Measurements from ENCODE around the gene COL20A1.

COL20A1 gene

DNA sequence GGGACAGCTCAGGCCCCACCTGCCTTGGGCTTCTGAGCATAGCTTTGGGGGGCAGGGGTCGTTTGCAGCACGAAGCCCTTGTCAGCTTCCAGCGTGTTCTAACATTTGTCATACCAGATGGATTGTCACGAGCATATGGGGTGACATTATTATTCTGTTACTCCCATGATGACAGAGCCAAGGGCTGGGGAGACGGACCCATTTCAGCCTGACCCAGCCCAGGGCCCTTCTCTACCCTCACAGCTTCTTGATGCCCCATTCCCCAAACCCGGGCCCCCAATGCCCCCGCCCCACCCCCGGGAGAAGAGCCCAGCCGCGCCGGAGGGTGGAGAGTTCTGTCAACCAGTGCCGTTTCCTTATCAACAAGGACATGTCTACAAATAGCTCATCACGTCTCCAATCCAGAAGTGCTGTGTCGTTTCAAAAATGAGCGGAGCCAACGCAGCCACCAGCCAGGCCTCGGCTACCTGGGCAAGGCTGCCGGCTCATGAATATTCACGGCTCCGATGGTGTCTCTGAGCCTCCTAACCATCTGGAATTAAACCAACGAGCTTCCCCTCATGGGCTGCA lies 77.7 kb downstream of the COL20A1 start:
- no peak overlapping the region for H3K27ac ChIP-seq
- TF ChIP-seq, protein P1, sequence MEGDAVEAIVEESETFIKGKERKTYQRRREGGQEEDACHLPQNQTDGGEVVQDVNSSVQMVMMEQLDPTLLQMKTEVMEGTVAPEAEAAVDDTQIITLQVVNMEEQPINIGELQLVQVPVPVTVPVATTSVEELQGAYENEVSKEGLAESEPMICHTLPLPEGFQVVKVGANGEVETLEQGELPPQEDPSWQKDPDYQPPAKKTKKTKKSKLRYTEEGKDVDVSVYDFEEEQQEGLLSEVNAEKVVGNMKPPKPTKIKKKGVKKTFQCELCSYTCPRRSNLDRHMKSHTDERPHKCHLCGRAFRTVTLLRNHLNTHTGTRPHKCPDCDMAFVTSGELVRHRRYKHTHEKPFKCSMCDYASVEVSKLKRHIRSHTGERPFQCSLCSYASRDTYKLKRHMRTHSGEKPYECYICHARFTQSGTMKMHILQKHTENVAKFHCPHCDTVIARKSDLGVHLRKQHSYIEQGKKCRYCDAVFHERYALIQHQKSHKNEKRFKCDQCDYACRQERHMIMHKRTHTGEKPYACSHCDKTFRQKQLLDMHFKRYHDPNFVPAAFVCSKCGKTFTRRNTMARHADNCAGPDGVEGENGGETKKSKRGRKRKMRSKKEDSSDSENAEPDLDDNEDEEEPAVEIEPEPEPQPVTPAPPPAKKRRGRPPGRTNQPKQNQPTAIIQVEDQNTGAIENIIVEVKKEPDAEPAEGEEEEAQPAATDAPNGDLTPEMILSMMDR (conservative IDR thresholded peaks at IDR 0.05): no peak
- TF ChIP-seq ZFX (IDR thresholded peaks at IDR 0.05): no peak

DNA sequence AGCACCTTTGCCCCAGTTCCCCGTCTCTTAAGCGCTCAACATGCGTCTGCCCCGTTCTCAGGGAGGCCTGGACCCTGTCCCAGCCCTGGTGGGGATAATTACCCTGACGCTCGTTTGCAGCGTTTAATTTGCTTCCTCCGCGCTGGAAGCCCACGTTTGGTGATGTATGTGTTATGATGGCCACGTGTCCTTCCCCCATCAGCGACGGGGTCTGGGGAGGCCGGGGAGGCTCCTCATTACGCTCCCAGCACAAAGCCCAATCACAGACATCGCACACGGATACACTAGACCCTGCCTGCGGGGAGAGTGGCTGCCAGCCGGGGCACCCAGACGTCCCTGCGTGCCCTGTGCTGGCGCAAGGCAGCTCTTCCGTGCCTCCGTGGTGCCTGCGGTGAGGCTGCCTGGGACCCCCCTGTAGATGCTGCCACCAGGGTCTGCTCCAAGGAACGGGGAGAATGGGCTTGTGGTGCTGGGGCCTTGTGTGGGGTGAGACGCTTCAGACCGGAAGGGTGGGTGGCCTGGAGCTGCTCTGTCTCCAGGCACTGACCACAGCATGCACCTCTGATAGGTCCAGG lies 78.4 kb downstream of the COL20A1 start:
- H3K27ac ChIP-seq: no peak overlapping the region
- TF ChIP-seq ZFX (IDR thresholded peaks at IDR 0.05): no peak
- TF ChIP-seq, protein P1 (conservative IDR thresholded peaks at IDR 0.05): no peak

DNA sequence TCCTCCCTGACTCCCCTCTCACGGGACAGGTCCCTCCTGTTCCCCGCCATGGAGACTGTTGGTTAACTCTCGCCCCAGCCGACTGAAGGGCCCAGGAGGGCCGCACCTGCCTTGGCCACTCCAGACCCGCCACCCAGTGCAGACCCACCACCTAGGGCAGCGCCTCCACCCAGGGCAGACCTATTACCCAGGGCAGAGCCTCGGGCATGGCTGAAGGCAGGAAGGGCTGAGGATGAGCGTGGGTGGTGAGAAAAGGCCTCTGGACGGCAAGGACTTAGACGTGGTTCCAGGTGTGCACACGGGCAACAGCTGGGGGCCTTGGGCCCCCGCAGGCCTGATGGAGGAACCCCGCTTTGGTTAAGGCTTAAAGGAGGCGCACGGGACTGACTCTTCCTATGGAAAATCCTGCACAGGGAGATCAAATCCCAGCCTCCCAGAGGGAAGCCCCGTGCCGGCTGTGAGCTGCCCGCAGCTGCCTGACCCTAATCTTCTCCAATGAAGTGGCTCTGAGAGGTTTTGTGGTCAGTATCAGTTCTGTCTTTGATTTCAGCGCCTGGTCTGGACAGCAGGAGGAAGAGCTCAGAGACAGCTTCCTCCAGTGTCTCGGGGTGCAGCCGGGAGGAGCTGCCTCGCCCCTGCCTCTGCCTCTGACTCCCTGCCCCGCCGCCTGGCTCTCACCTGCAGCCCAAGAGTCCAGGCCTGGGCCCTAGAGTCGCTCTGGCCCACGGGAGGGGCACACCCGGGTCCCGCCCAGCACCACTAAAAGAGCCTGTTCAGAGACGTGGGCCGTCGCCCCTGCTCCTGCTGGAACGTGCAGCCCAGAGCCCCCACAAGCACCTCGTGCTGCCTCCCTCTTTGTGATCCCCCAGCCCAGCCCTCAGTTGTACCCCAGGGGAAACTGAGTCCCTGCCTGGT lies 80.2 kb downstream of the COL20A1 start:
- no peak for TF ChIP-seq ZFX (IDR thresholded peaks at IDR 0.05)
- TF ChIP-seq, protein P1 (conservative IDR thresholded peaks at IDR 0.05): no peak

DNA sequence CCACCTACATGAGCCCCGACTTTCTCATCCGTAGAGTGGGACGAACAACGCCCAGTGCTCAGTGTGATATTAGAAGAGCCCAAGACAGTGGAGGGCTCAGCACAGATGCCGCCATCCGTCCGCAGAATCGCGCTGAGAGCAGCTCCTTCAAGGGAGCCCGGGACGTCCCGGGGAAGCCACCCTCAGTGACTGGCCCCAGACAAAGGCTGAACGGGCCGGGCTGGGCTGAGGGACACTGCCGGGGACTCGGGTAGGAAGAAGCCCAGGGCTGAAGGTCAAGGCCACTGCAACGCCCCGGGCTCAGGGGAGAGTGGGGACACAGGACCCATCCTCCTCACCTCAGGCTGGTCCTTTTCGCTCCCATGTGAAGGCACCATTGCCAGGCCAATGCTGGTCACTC lies 81.0 kb downstream of the COL20A1 start:
- H3K27ac ChIP-seq: no peak overlapping the region
- TF ChIP-seq ZFX (IDR thresholded peaks at IDR 0.05): no peak
- TF ChIP-seq, protein P1 (conservative IDR thresholded peaks at IDR 0.05): no peak

More for the DNA sequence above, 80.2 kb downstream of the COL20A1 start:
- no peak overlapping the region for H3K27ac ChIP-seq

DNA sequence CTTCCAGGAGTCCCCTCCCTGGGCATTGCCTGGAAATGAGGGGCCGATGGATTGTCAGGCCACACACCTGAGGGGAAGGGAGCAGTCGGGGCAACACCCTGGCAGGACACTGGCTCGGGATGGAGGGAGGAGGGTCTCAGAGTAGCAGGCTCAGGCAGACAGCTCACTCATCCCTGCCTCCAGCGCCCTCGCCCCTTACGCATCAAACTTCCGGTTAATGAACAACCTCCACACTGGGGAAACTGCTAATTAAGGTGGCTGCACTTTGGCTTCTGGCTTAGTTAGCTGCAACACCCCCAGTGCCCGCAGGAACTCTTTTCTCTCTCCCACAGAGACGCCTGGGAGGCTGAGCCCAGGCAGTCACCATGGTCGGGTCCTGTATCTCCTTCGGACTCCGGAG lies 81.5 kb downstream of the COL20A1 start:
- no peak for TF ChIP-seq ZFX (IDR thresholded peaks at IDR 0.05)
- TF ChIP-seq, protein P1 (conservative IDR thresholded peaks at IDR 0.05): no peak
- H3K27ac ChIP-seq: no peak overlapping the region

DNA sequence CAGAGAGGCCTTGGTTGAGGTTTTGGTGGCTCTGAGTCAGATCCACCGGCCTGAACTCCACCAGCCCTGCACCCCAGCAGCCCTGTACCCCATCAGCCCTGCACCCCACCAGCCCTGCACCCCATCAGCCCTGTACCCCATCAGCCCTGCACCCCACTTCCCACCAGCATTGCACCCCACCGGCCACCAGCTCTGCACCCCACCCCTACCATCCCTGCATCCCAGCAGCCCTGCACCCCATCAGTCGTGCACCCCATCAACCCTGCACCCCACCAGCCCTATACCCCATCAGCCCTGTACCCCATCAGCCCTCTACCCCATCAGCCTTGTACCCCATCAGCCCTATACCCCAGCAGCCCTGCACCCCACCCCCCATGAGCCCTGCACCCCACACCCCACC lies 82.5 kb downstream of the COL20A1 start:
- TF ChIP-seq ZFX (IDR thresholded peaks at IDR 0.05): no peak
- TF ChIP-seq, protein P1 (conservative IDR thresholded peaks at IDR 0.05): no peak
- no peak overlapping the region for H3K27ac ChIP-seq
